Erythroblast (primary cell): Measurements from ENCODE around the gene STMN3.

Source experiments
- GATA1 ChIP-seq: IDR thresholded peaks from 2 replicates; pipeline ENCODE4 v1.6.1; 2011; ENCODE audit warnings: low read depth, mild to moderate bottlenecking, control low read depth, low read length, moderate library complexity
- POLR2A ChIP-seq: IDR thresholded peaks from 2 replicates; pipeline ENCODE4 v1.6.1; 2011; ENCODE audit warnings: mild to moderate bottlenecking, low read length

- no peak for TF ChIP-seq GATA1
- no peak for TF ChIP-seq POLR2A
These were observed 41.6 kb upstream of the STMN3 start for GRCh38 chr20:63694584-63695423.
